SU-DHL-6 (cell line): ENCODE measurements around the gene CDKN1A.

Experiments
- H2AFZ ChIP-seq: fragments of 200-600 bp; sonication (generic); 2 replicates; pipeline ENCODE4 v1.6.1; 2014; ENCODE audit warnings: low read depth, mild to moderate bottlenecking, moderate library complexity, mixed read lengths, antibody characterized with exemption, low read length; ENCODE audit not compliant: severe bottlenecking
- H3F3A ChIP-seq: fragments of 200-600 bp; shearing (Covaris generic); 2 replicates; pipeline ENCODE4 v1.6.0; 2016; ENCODE audit warnings: antibody characterized with exemption, mild to moderate bottlenecking; ENCODE audit not compliant: insufficient read depth
- H3K27ac ChIP-seq: fragments of 200-600 bp; sonication (generic); 2 replicates; pipeline ENCODE4 v1.5.1; 2016; ENCODE audit warnings: low read depth, mild to moderate bottlenecking, low read length, moderate library complexity, mixed read lengths
- H3K27me3 ChIP-seq: fragments of 200-600 bp; sonication (generic), shearing (Covaris generic); 2 replicates; pipeline ENCODE4 v1.6.0; 2014; ENCODE audit warnings: mild to moderate bottlenecking, low read length
- H3K36me3 ChIP-seq: fragments of 200-600 bp; sonication (generic); 2 replicates; pipeline ENCODE4 v1.6.1; 2014; ENCODE audit warnings: mild to moderate bottlenecking, low read length, mixed read lengths
- H3K4me2 ChIP-seq: fragments of 300-600, 200-600 bp; shearing (Covaris generic), sonication (generic); 2 replicates; pipeline ENCODE4 v1.6.0; 2014; ENCODE audit warnings: low read length, low read depth, mild to moderate bottlenecking; ENCODE audit not compliant: poor library complexity, severe bottlenecking
- H3K4me3 ChIP-seq: fragments of 200-600 bp; sonication (generic); 2 replicates; pipeline ENCODE4 v1.5.1; 2014; ENCODE audit warnings: antibody characterized with exemption, low read length, mild to moderate bottlenecking, mixed read lengths; ENCODE audit not compliant: insufficient read depth, poor library complexity, severe bottlenecking
- H3K79me2 ChIP-seq: fragments of 200-600 bp; sonication (generic); 2 replicates; pipeline ENCODE4 v1.6.1; 2014; ENCODE audit warnings: mild to moderate bottlenecking, low read length, moderate library complexity; ENCODE audit not compliant: insufficient read depth
- H3K9ac ChIP-seq: fragments of 200-600 bp; sonication (generic); 2 replicates; pipeline ENCODE4 v1.7.0; 2014; ENCODE audit warnings: mild to moderate bottlenecking, low read length
- H3K9me2 ChIP-seq: fragments of 200-600 bp; sonication (generic); replicated peaks from 2 replicates; pipeline ENCODE4 v1.6.1; 2014; ENCODE audit warnings: low read length; ENCODE audit not compliant: insufficient read depth
- H3K9me3 ChIP-seq: fragments of 200-600 bp; sonication (generic); 2 replicates; pipeline ENCODE4 v1.6.1; 2014; ENCODE audit warnings: low read length, mixed read lengths; ENCODE audit not compliant: insufficient read depth
- H4K20me1 ChIP-seq: fragments of 200-600 bp; sonication (generic); 2 replicates; pipeline ENCODE4 v1.6.1; 2014; ENCODE audit warnings: low read depth, mild to moderate bottlenecking, antibody characterized with exemption, low read length, moderate library complexity, mixed read lengths
- CTCF ChIP-seq: fragments of 200-600 bp; sonication (generic); IDR thresholded peaks from one replicate; pipeline ENCODE4 v1.5.1; 2017; ENCODE audit warnings: antibody characterized with exemption, mild to moderate bottlenecking, low read length, moderate library complexity; ENCODE audit not compliant: insufficient read depth, poor library complexity, severe bottlenecking
- EZH2phosphoT487 ChIP-seq: fragments of 200-600 bp; sonication (generic), shearing (Covaris generic); conservative IDR thresholded peaks from 2 replicates; pipeline ENCODE4 v1.6.1; 2018; ENCODE audit warnings: mild to moderate bottlenecking, antibody characterized with exemption, low read length, moderate library complexity, mixed read lengths

The CDKN1A gene

GRCh38 chr6:36660771-36661471 lies 17.6 kb upstream of the CDKN1A start:
- no peaks in the 10 kb centered on the region for H3K27me3 ChIP-seq
- H3K9ac ChIP-seq: no peak overlapping the region
- H3K79me2 ChIP-seq: no peaks in the 10 kb centered on the region
- no peaks in the 10 kb centered on the region for H3K9me3 ChIP-seq
- H3K4me2 ChIP-seq: no peak overlapping the region
- H2AFZ ChIP-seq: no peak overlapping the region
- H3K9me2 ChIP-seq: no peaks in the 10 kb centered on the region
- no peaks in the 10 kb centered on the region for H3K36me3 ChIP-seq
- no peaks in the 10 kb centered on the region for H4K20me1 ChIP-seq
- H3K27ac ChIP-seq: no peak overlapping the region
- H3F3A ChIP-seq: peaks cover 22% of the 10 kb centered on the region
- TF ChIP-seq EZH2phosphoT487 (no peak), CTCF (no peak)
- H3K4me3 ChIP-seq: no peak overlapping the region

- peaks cover 27% of the 10 kb centered on the region for H3F3A ChIP-seq
- H2AFZ ChIP-seq: no peak overlapping the region
- H3K9me2 ChIP-seq: no peaks in the 10 kb centered on the region
- no peaks in the 10 kb centered on the region for H3K36me3 ChIP-seq
- TF ChIP-seq EZH2phosphoT487 (no peak), CTCF (no peak)
- no peaks in the 10 kb centered on the region for H3K27me3 ChIP-seq
- H4K20me1 ChIP-seq: no peaks in the 10 kb centered on the region
- H3K79me2 ChIP-seq: no peaks in the 10 kb centered on the region
- no peak overlapping the region for H3K9ac ChIP-seq
- peak overlapping the region; percentile 26 for H3K4me2 ChIP-seq
- H3K4me3 ChIP-seq: no peak overlapping the region
- peak overlapping the region; percentile 5; the same call in 1 of the 2 replicates for H3K27ac ChIP-seq
- H3K9me3 ChIP-seq: no peaks in the 10 kb centered on the region
Measured at GRCh38 chr6:36662380-36662779, 16.1 kb upstream of the CDKN1A start.

GRCh38 chr6:36662827-36663256 lies 15.7 kb upstream of the CDKN1A start:
- H3K4me2 ChIP-seq: peak overlapping the region; percentile 26
- no peaks in the 10 kb centered on the region for H3K79me2 ChIP-seq
- no peaks in the 10 kb centered on the region for H3K36me3 ChIP-seq
- H4K20me1 ChIP-seq: no peaks in the 10 kb centered on the region
- H2AFZ ChIP-seq: no peak overlapping the region
- TF ChIP-seq EZH2phosphoT487: no peak
- no peak for TF ChIP-seq CTCF
- no peaks in the 10 kb centered on the region for H3K27me3 ChIP-seq
- no peaks in the 10 kb centered on the region for H3K9me3 ChIP-seq
- H3K27ac ChIP-seq: peak overlapping the region; percentile 5; the same call in 1 of the 2 replicates
- no peak overlapping the region for H3K9ac ChIP-seq
- H3F3A ChIP-seq: peaks cover 27% of the 10 kb centered on the region
- no peak overlapping the region for H3K4me3 ChIP-seq
- no peaks in the 10 kb centered on the region for H3K9me2 ChIP-seq
